Neuronal stem cell (in vitro differentiated cells): ENCODE data around the gene MPZL1.

Source experiments
- DNase-seq: peaks from one replicate; pipeline ENCODE4 v3.0.0-alpha.2; 2013; ENCODE audit warnings: low spot score
- H2AFZ ChIP-seq: one replicate; pipeline ENCODE4 v1.6.1; 2013; ENCODE audit warnings: mild to moderate bottlenecking, low read length, inconsistent platforms
- H2AK5ac ChIP-seq: 2 replicates; pipeline ENCODE4 v1.6.1; 2013; ENCODE audit warnings: low read depth, mild to moderate bottlenecking, inconsistent platforms, low read length, moderate library complexity, mixed read lengths
- H2BK120ac ChIP-seq: 2 replicates; pipeline ENCODE4 v1.6.1; 2013; ENCODE audit warnings: low read depth, mild to moderate bottlenecking, inconsistent platforms, low read length, moderate library complexity, mixed read lengths
- H2BK12ac ChIP-seq: one replicate; pipeline ENCODE4 v1.6.1; 2013; ENCODE audit warnings: low read length, inconsistent platforms
- H2BK15ac ChIP-seq: 2 replicates; pipeline ENCODE4 v1.6.1; 2013; ENCODE audit warnings: mild to moderate bottlenecking, low read length, inconsistent platforms, mixed read lengths
- H2BK5ac ChIP-seq: one replicate; pipeline ENCODE4 v1.6.1; 2013; ENCODE audit warnings: inconsistent platforms, mild to moderate bottlenecking, low read length, moderate library complexity
- H3K14ac ChIP-seq: one replicate; pipeline ENCODE4 v1.6.1; 2013; ENCODE audit warnings: low read length, inconsistent platforms
- H3K18ac ChIP-seq: 2 replicates; pipeline ENCODE4 v1.6.1; 2013; ENCODE audit warnings: low read length, inconsistent platforms
- H3K23ac ChIP-seq: 2 replicates; pipeline ENCODE4 v1.6.1; 2013; ENCODE audit warnings: low read depth, mild to moderate bottlenecking, mixed read lengths, low read length, inconsistent platforms; ENCODE audit not compliant: poor library complexity
- H3K27ac ChIP-seq: replicated peaks from 3 replicates; pipeline ENCODE4 v1.5.1; 2013; ENCODE audit warnings: low read length, inconsistent platforms
- H3K27me3 ChIP-seq, 3 experiments: 2 replicates each; pipeline ENCODE4 v1.6.1; 2013; ENCODE audit warnings: low read length in 3 of 3, mild to moderate bottlenecking in 2 of 3, inconsistent platforms in 1 of 3, low read depth in 1 of 3, mixed read lengths in 1 of 3, moderate library complexity in 1 of 3; ENCODE audit not compliant: control insufficient read depth in 3 of 3, insufficient read depth in 3 of 3
- H3K36me3 ChIP-seq, 2 donors: replicated peaks in 1 of 2; 2 replicates each; pipeline ENCODE4 v1.6.1; 2013; ENCODE audit warnings: low read length in 2 of 2; ENCODE audit not compliant: control insufficient read depth in 2 of 2, insufficient read depth in 2 of 2
- H3K4ac ChIP-seq: 2 replicates; pipeline ENCODE4 v1.6.1; 2013; ENCODE audit warnings: inconsistent platforms, mild to moderate bottlenecking, low read length, moderate library complexity
- H3K4me1 ChIP-seq, 2 donors: 1 replicate in 1 of 2; 2 replicates in 1 of 2; pipeline ENCODE4 v1.6.1; 2013; ENCODE audit warnings: low read length in 2 of 2, low read depth in 1 of 2; ENCODE audit not compliant: control insufficient read depth in 2 of 2, insufficient read depth in 1 of 2
- H3K4me2 ChIP-seq: one replicate; pipeline ENCODE4 v1.6.1; 2013; ENCODE audit warnings: mild to moderate bottlenecking, low read length, inconsistent platforms; ENCODE audit not compliant: insufficient read depth, poor library complexity, severe bottlenecking
- H3K4me3 ChIP-seq, 2 donors: 2 replicates each; pipeline ENCODE4 v1.5.1; 2013; ENCODE audit warnings: low read length in 2 of 2, mild to moderate bottlenecking in 2 of 2, inconsistent platforms in 1 of 2, moderate library complexity in 1 of 2
- H3K79me1 ChIP-seq: one replicate; pipeline ENCODE4 v1.6.1; 2013; ENCODE audit warnings: low read depth, mild to moderate bottlenecking, inconsistent platforms, low read length, moderate library complexity
- H3K9ac ChIP-seq: one replicate; pipeline ENCODE4 v1.6.1; 2013; ENCODE audit warnings: mild to moderate bottlenecking, low read depth, low read length, inconsistent platforms; ENCODE audit not compliant: poor library complexity
- H3K9me3 ChIP-seq, 2 donors: replicated peaks in 1 of 2; 2 replicates each; pipeline versions ENCODE3 to v1.6.1; 2013; ENCODE audit warnings: low read length in 2 of 2, mild to moderate bottlenecking in 2 of 2, inconsistent platforms in 1 of 2, low read depth in 1 of 2, mixed read lengths in 1 of 2, moderate library complexity in 1 of 2; ENCODE audit not compliant: control insufficient read depth in 2 of 2, insufficient read depth in 1 of 2
- H4K8ac ChIP-seq: one replicate; pipeline ENCODE4 v1.6.1; 2013; ENCODE audit warnings: low read depth, mild to moderate bottlenecking, inconsistent platforms, low read length, moderate library complexity
- H4K91ac ChIP-seq: one replicate; pipeline ENCODE4 v1.6.1; 2013; ENCODE audit warnings: low read length, low read depth, mild to moderate bottlenecking, inconsistent platforms; ENCODE audit not compliant: poor library complexity
- WGBS, 2 donors: extraction: QIAGEN DNeasy Blood & Tissue Kit; methylation state at CpG; one replicate each; pipeline ENCODE4 v1.1.7; 2013; ENCODE audit warnings: missing lambda C conversion rate in 2 of 2, mixed read lengths in 1 of 2; ENCODE audit not compliant: insufficient read length in 2 of 2, insufficient replicate concordance in 1 of 2; ENCODE audit errors: extremely low coverage in 2 of 2; 5-methylcytosine and 5-hydroxymethylcytosine counted together

MPZL1 gene

GRCh38 chr1:167776151-167776550 lies 54.4 kb downstream of the MPZL1 start:
- no peak overlapping the region for H2AFZ ChIP-seq
- H4K91ac ChIP-seq: no peak overlapping the region
- no peaks in the 10 kb centered on the region for H3K79me1 ChIP-seq
- no peak overlapping the region for H2AK5ac ChIP-seq
- H2BK15ac ChIP-seq: no peak overlapping the region
- H4K8ac ChIP-seq: no peak overlapping the region
- no peak overlapping the region for H3K9ac ChIP-seq
- no peak overlapping the region for H2BK120ac ChIP-seq
- no peak overlapping the region for H3K23ac ChIP-seq
- H2BK5ac ChIP-seq: no peak overlapping the region
- H3K4me3 ChIP-seq: no peak overlapping the region
- H3K14ac ChIP-seq: no peak overlapping the region
- no peaks in the 10 kb centered on the region for H3K4me1 ChIP-seq
- no peak overlapping the region for H3K27ac ChIP-seq
- no peak overlapping the region for H3K18ac ChIP-seq
- peaks cover 3 to 16% of the 10 kb centered on the region in 2 donors for H3K9me3 ChIP-seq
- no peaks in the 10 kb centered on the region for H3K27me3 ChIP-seq
- H3K4ac ChIP-seq: no peak overlapping the region
- H3K4me2 ChIP-seq: no peak overlapping the region
- no peak for DNase-seq
- H3K36me3 ChIP-seq: peaks cover 22 to 86% of the 10 kb centered on the region in 2 donors
- no peak overlapping the region for H2BK12ac ChIP-seq
- no CpG with 5 or more reads among the region's 1 CpG for WGBS, 2 donors

- Histone ChIP-seq H2BK5ac (no peak overlapping the region), H3K9me3 (peaks cover 3 to 21% of the 10 kb centered on the region in 2 donors), H2BK15ac (no peak overlapping the region), H4K91ac (no peak overlapping the region), H3K27me3 (no peaks in the 10 kb centered on the region), H3K36me3 (peaks cover 20 to 85% of the 10 kb centered on the region in 2 donors), H3K23ac (no peak overlapping the region), H3K9ac (no peak overlapping the region), H4K8ac (no peak overlapping the region), H3K4me3 (no peak overlapping the region), H3K4me1 (no peaks in the 10 kb centered on the region), H3K14ac (no peak overlapping the region), H3K18ac (no peak overlapping the region), H2BK12ac (no peak overlapping the region), H2AFZ (no peak overlapping the region), H3K79me1 (no peaks in the 10 kb centered on the region), H3K4me2 (no peak overlapping the region), H2AK5ac (no peak overlapping the region), H2BK120ac (no peak overlapping the region), H3K4ac (no peak overlapping the region), H3K27ac (no peak overlapping the region)
- WGBS, 2 donors: no CpG with 5 or more reads among the region's 1 CpG
- no peak for DNase-seq
Observed at GRCh38 chr1:167776616-167777268, 55.0 kb downstream of the MPZL1 start.

DNA sequence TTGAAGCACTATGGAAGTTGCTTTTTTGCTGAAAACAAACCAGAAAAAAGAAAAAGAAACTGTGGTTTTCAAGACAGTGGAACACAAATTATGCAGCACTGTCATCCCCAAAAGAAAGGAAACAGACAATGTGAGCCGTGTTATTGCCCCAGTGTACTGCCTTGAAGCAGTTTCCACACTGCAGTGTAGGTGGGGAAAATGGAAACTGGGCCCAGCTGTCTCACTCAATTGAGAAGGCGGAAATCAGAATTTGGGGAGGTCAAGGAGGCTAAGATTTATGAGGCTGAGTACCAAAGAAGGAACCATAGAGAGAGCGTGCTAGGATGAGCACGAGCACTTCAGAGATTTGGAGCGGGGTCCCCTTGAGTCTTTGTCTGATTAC lies 55.5 kb downstream of the MPZL1 start:
- H3K27ac ChIP-seq: no peak overlapping the region
- no peak overlapping the region for H3K9ac ChIP-seq
- no peak overlapping the region for H3K18ac ChIP-seq
- no peak overlapping the region for H4K8ac ChIP-seq
- H3K4me2 ChIP-seq: no peak overlapping the region
- WGBS, 2 donors: no CpG with 5 or more reads among the region's 5 CpGs
- no peaks in the 10 kb centered on the region for H3K79me1 ChIP-seq
- peaks cover 3 to 21% of the 10 kb centered on the region in 2 donors for H3K9me3 ChIP-seq
- no peak overlapping the region for H3K14ac ChIP-seq
- H3K36me3 ChIP-seq: peaks cover 16 to 79% of the 10 kb centered on the region in 2 donors
- H3K4me1 ChIP-seq: no peaks in the 10 kb centered on the region
- no peak overlapping the region for H2BK5ac ChIP-seq
- H4K91ac ChIP-seq: no peak overlapping the region
- no peak overlapping the region for H3K4me3 ChIP-seq
- no peak overlapping the region for H2AFZ ChIP-seq
- no peak for DNase-seq
- no peak overlapping the region for H2BK15ac ChIP-seq
- H2BK120ac ChIP-seq: no peak overlapping the region
- H2AK5ac ChIP-seq: no peak overlapping the region
- H3K27me3 ChIP-seq: no peaks in the 10 kb centered on the region
- H2BK12ac ChIP-seq: no peak overlapping the region
- H3K23ac ChIP-seq: no peak overlapping the region
- H3K4ac ChIP-seq: no peak overlapping the region

DNA sequence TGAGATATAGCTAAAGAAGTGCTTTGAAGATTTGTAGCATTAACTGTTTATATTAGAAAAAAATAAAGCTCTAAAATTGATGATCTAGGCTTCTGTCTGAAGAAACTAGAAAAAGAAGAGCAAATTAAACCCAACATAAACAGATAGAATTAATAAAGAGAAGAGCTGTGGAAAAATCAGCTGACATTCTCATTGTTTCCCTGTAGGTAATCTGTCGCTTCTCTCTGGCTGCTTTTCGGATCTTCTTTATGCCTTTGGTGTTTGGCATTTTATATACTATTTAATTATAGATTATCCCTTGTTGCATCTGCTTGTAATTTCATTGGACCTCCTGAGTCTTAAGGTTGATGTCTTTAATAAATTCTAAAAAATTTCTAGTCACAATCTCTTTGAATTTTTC lies 59.8 kb downstream of the MPZL1 start:
- H3K27me3 ChIP-seq: peaks cover 0 to 2% (median 0%) of the 10 kb centered on the region in 3 experiments

More for the DNA sequence above, 59.8 kb downstream of the MPZL1 start:
- H3K4me1 ChIP-seq: no peaks in the 10 kb centered on the region
- H3K23ac ChIP-seq: no peak overlapping the region
- H2BK5ac ChIP-seq: no peak overlapping the region
- no peak overlapping the region for H3K9ac ChIP-seq
- no peak overlapping the region for H3K18ac ChIP-seq
- no peak overlapping the region for H3K4ac ChIP-seq
- H3K14ac ChIP-seq: no peak overlapping the region
- H2AK5ac ChIP-seq: no peak overlapping the region
- no peak overlapping the region for H3K4me2 ChIP-seq
- no peak for DNase-seq
- H3K9me3 ChIP-seq: peaks cover 4 to 21% of the 10 kb centered on the region in 2 donors
- no peak overlapping the region for H4K8ac ChIP-seq
- H2BK12ac ChIP-seq: no peak overlapping the region
- WGBS, 2 donors: no CpG with 5 or more reads among the region's 2 CpGs
- no peak overlapping the region for H2AFZ ChIP-seq
- peaks cover 4% of the 10 kb centered on the region for H3K79me1 ChIP-seq
- H4K91ac ChIP-seq: no peak overlapping the region
- H3K36me3 ChIP-seq: peaks cover 14 to 70% of the 10 kb centered on the region in 2 donors
- H2BK15ac ChIP-seq: no peak overlapping the region
- no peak overlapping the region for H2BK120ac ChIP-seq
- no peak overlapping the region for H3K4me3 ChIP-seq
- H3K27ac ChIP-seq: no peak overlapping the region
